Liver (tissue), 9 donors: ENCODE data around the gene SERPINF2. TPM values are rescaled to one million over a fixed set of nuclear protein-coding genes. Genes with fewer than 3 reads are reported as not detected.
A peak's percentile ranks its signal among the peaks of the same experiment; 100 is the strongest.

Source experiments
- DNase-seq: peaks from one replicate; pipeline ENCODE4 v3.0.0-alpha.2; 2017; ENCODE audit warnings: low spot score
- H3K27ac ChIP-seq, 2 donors: one replicate each; pipeline ENCODE4 v1.7.0; 2013; ENCODE audit warnings: inconsistent platforms in 2 of 2, low read length in 2 of 2, control low read depth in 1 of 2, low read depth in 1 of 2, mild to moderate bottlenecking in 1 of 2
- H3K27me3 ChIP-seq, 4 donors: one replicate each; pipeline versions ENCODE4 v1.6.1 to v1.7.0; 2013; ENCODE audit warnings: low read length in 3 of 4, inconsistent platforms in 1 of 4, mild to moderate bottlenecking in 1 of 4, moderate library complexity in 1 of 4; ENCODE audit not compliant: control insufficient read depth in 4 of 4, insufficient read depth in 4 of 4
- H3K36me3 ChIP-seq, 4 donors: one replicate each; pipeline versions ENCODE4 v1.6.1 to v1.7.0; 2013; ENCODE audit warnings: low read length in 3 of 4, mild to moderate bottlenecking in 3 of 4, low read depth in 1 of 4, moderate library complexity in 1 of 4; ENCODE audit not compliant: control insufficient read depth in 4 of 4, insufficient read depth in 3 of 4
- H3K4me1 ChIP-seq, 4 donors: one replicate each; pipeline versions ENCODE4 v1.6.1 to v1.7.0; 2013; ENCODE audit warnings: low read length in 3 of 4, mild to moderate bottlenecking in 3 of 4, moderate library complexity in 1 of 4; ENCODE audit not compliant: control insufficient read depth in 4 of 4, insufficient read depth in 4 of 4
- H3K4me3 ChIP-seq, 3 donors: one replicate each; pipeline versions ENCODE4 v1.6.1 to v1.7.0; 2013; ENCODE audit warnings: low read length in 3 of 3, control low read depth in 1 of 3, low read depth in 1 of 3, mild to moderate bottlenecking in 1 of 3
- H3K9ac ChIP-seq, 2 donors: one replicate each; pipeline ENCODE4 v1.7.0; 2013; ENCODE audit warnings: low read length in 2 of 2, mild to moderate bottlenecking in 2 of 2, moderate library complexity in 2 of 2, control low read depth in 1 of 2, low read depth in 1 of 2
- H3K9me3 ChIP-seq, 4 donors: one replicate each; pipeline versions ENCODE4 v1.6.1 to v1.7.0; 2013; ENCODE audit warnings: low read length in 3 of 4; ENCODE audit not compliant: control insufficient read depth in 4 of 4
- ATF3 ChIP-seq: IDR thresholded peaks from 2 replicates; pipeline ENCODE4 v1.6.1; 2016; ENCODE audit warnings: antibody characterized with exemption
- CTCF ChIP-seq: fragments of 150-350 bp; IDR thresholded peaks from 2 replicates; pipeline ENCODE4 v1.5.1; 2017; ENCODE audit warnings: improper control_type of control experiment, low read depth, low read length; ENCODE audit not compliant: missing input control
- EGR1 ChIP-seq, 2 donors: IDR thresholded peaks; 2 replicates each; pipeline ENCODE4 v1.6.1; 2016 to 2018; ENCODE audit warnings: antibody characterized with exemption in 2 of 2, low read depth in 2 of 2
- FOXA1 ChIP-seq: IDR thresholded peaks from 2 replicates; pipeline ENCODE4 v1.6.1; 2016; ENCODE audit warnings: antibody characterized with exemption
- FOXA2 ChIP-seq: IDR thresholded peaks from 2 replicates; pipeline ENCODE4 v1.6.1; 2016; ENCODE audit warnings: antibody characterized with exemption
- GABPA ChIP-seq, 2 donors: IDR thresholded peaks in 1 of 2; conservative IDR thresholded peaks in 1 of 2; 2 replicates each; pipeline ENCODE4 v1.6.1; 2016; ENCODE audit warnings: antibody characterized with exemption in 2 of 2, mild to moderate bottlenecking in 1 of 2, moderate library complexity in 1 of 2
- HNF4A ChIP-seq, 2 donors: conservative IDR thresholded peaks; 2 replicates each; pipeline ENCODE4 v1.6.1; 2016; ENCODE audit warnings: antibody characterized with exemption in 2 of 2, mild to moderate bottlenecking in 2 of 2
- JUND ChIP-seq, 2 donors: IDR thresholded peaks; 2 replicates each; pipeline ENCODE4 v1.6.1; 2016; ENCODE audit warnings: antibody characterized with exemption in 2 of 2
- MAX ChIP-seq: IDR thresholded peaks from 2 replicates; pipeline ENCODE4 v1.6.1; 2016; ENCODE audit warnings: antibody characterized with exemption
- NR2F2 ChIP-seq: IDR thresholded peaks from 2 replicates; pipeline ENCODE4 v1.6.1; 2016; ENCODE audit warnings: antibody characterized with exemption
- RAD21 ChIP-seq, 2 donors: IDR thresholded peaks; 2 replicates each; pipeline ENCODE4 v1.6.1; 2016; ENCODE audit warnings: antibody characterized with exemption in 2 of 2, mild to moderate bottlenecking in 2 of 2
- REST ChIP-seq: IDR thresholded peaks from 2 replicates; pipeline ENCODE4 v1.6.1; 2016; ENCODE audit warnings: antibody characterized with exemption, mild to moderate bottlenecking
- SP1 ChIP-seq: IDR thresholded peaks from 2 replicates; pipeline ENCODE4 v1.6.1; 2018; ENCODE audit warnings: antibody characterized with exemption, mild to moderate bottlenecking
- ZBTB33 ChIP-seq: IDR thresholded peaks from 2 replicates; pipeline ENCODE4 v1.6.1; 2016; ENCODE audit warnings: antibody characterized with exemption
- WGBS: extraction: QIAGEN DNeasy Blood & Tissue Kit; methylation state at CpG from one replicate; pipeline ENCODE4 v1.1.7; 2013; 5-methylcytosine and 5-hydroxymethylcytosine counted together
- polyA plus RNA-seq, 2 donors: library from polyadenylated mRNA; stranded (reverse) in 1 of 2; unstranded in 1 of 2; fragments of 200-250 nt in 1 of 2; fragments of >200 nt in 1 of 2; fragmentation: Nextera tagmentation in 1 of 2; extraction: Ambion mirVana in 1 of 2; gene quantifications; one replicate each; pipeline versions ENCODE4 v1.2.1 to v1.2.3, GENCODE V29; 2013 to 2015
- total RNA-seq, 2 donors: library from RNA; depleted of rRNA; stranded (reverse); fragments of >200 nt; gene quantifications; one replicate each; pipeline ENCODE4 v1.2.3, GENCODE V29; 2014
- donor health status: healthy.
- donor health status: healthy.
- donor health status: healthy.
- donor health status: healthy.
- donor health status: healthy.

Gene SERPINF2
- total and polyA plus RNA-seq, 4 donors = 477 to 1,248 (median 675) TPM

GRCh38 chr17:1752425-1753262 is 10.0 kb downstream of the SERPINF2 start:
- peaks cover 10 to 56% (median 41%) of the 10 kb centered on the region in 4 donors for H3K4me1 ChIP-seq
- no peak overlapping the region for H3K9ac ChIP-seq
- H3K9me3 ChIP-seq = no peaks in the 10 kb centered on the region
- H3K4me3 ChIP-seq = no peak overlapping the region
- H3K36me3 ChIP-seq = peaks cover 6 to 19% (median 9%) of the 10 kb centered on the region in 4 donors
- H3K27me3 ChIP-seq = no peaks in the 10 kb centered on the region
- H3K27ac ChIP-seq = peak overlapping the region; percentile 36 to 41
- TF ChIP-seq ZBTB33 (no peak), FOXA1 (no peak), RAD21 (IDR thresholded peaks at IDR 0.05) (no peak), REST (no peak), EGR1 (IDR thresholded peaks at IDR 0.05; ENCODE audit: low read depth in 2 of 2) (no peak), NR2F2 (no peak), CTCF (no peak), SP1 (no peak), FOXA2 (no peak), HNF4A (conservative IDR thresholded peaks at IDR 0.05) (no peak), MAX (no peak), GABPA (IDR thresholded peaks at IDR 0.05 in 1 of 2, conservative IDR thresholded peaks at IDR 0.05 in 1 of 2) (no peak), JUND (IDR thresholded peaks at IDR 0.05) (no peak)
- DNase-seq = no peak
- whole genome bisulfite sequencing = 60% methylated on average over 18 of the region's 18 CpGs

GRCh38 chr17:1753767-1754429 is 11.2 kb downstream of the SERPINF2 start:
- peaks cover 9 to 44% (median 31%) of the 10 kb centered on the region in 4 donors for H3K4me1 ChIP-seq
- no peak for DNase-seq
- H3K4me3 ChIP-seq = no peak overlapping the region
- H3K9me3 ChIP-seq = no peaks in the 10 kb centered on the region
- no peaks in the 10 kb centered on the region for H3K27me3 ChIP-seq
- H3K27ac ChIP-seq = no peak overlapping the region
- WGBS = 83% methylated on average over 23 of the region's 23 CpGs
- peak; percentile 4 for TF ChIP-seq SP1
- no peak for TF ChIP-seq ATF3
- peaks cover 4 to 14% (median 8%) of the 10 kb centered on the region in 4 donors for H3K36me3 ChIP-seq
- H3K9ac ChIP-seq = no peak overlapping the region
